HCT116 (cell line): ENCODE results near the gene MRPL49. TPM values are rescaled to one million over a fixed set of nuclear protein-coding genes. Genes with fewer than 3 reads are reported as not detected.

Experiments used
- ATAC-seq: fragments of 200-7000 bp; cut with Tn5 transposase; 2 replicates; pipeline ENCODE4 v1.9.1; 2020; ENCODE audit warnings: mild to moderate bottlenecking, moderate library complexity
- BruUV-seq: library from RNA; stranded (reverse); fragments of 400-500 nt; replicated peaks from 2 replicates; lab custom pipeline; 2021; lab: Mats Ljungman, UMichigan
- CTCF ChIA-PET: fragments of 300-600 bp; sonication (Branson Sonifier 250); formaldehyde crosslinking; loops from one replicate; lab custom pipeline; 2021; ENCODE audit warnings: antibody characterized with exemption; lab: Charles Lee
- POLR2A ChIA-PET: fragments of 300-600, 350-600 bp; sonication (Branson Sonifier 250); formaldehyde crosslinking; loops from one replicate; lab custom pipeline; 2021; ENCODE audit warnings: antibody characterized with exemption; lab: Charles Lee
- RAD21 ChIA-PET, 2 experiments: fragments of 300-600 bp; sonication (Branson Sonifier 250); formaldehyde crosslinking; loops; one replicate each; lab custom pipeline; 2023; ENCODE audit warnings: low total read pairs in 2 of 2; ENCODE audit not compliant: uncharacterized antibody in 2 of 2, unreplicated experiment in 2 of 2, low non-redundant PET in 1 of 2; lab: Charles Lee
- DNase-seq: peaks from one replicate; pipeline ENCODE4 v3.0.0-alpha.2; 2010; ENCODE audit warnings: low read depth, low spot score
- H2AFZ ChIP-seq: fragments of 200-600 bp; shearing (Covaris generic), sonication (generic); 2 replicates; pipeline ENCODE4 v1.6.1; 2017; ENCODE audit warnings: low read depth, mixed run types, mixed read lengths, antibody characterized with exemption, low read length; ENCODE audit not compliant: poor library complexity, severe bottlenecking
- H3K27ac ChIP-seq: 2 replicates; pipeline ENCODE4 v1.5.1; 2012; ENCODE audit warnings: low read depth, low read length
- H3K27me3 ChIP-seq: fragments of 200-600 bp; sonication (generic); 2 replicates; pipeline ENCODE4 v1.6.1; 2016; ENCODE audit warnings: mixed run types, low read length, mixed read lengths; ENCODE audit not compliant: insufficient read depth
- H3K36me3 ChIP-seq, 2 experiments: fragments of 200-500 bp in 1 of 2; fragments of 200-600 bp in 1 of 2; sonication (Bioruptor generic) in 1 of 2; sonication (generic) in 1 of 2; 2 replicates each; pipeline versions ENCODE4 v1.5.1 to v1.6.1; 2014 to 2016; ENCODE audit warnings: low read length in 2 of 2, inconsistent platforms in 1 of 2, mixed read lengths in 1 of 2, mixed run types in 1 of 2; ENCODE audit not compliant: insufficient read depth in 2 of 2, control insufficient read depth in 1 of 2
- H3K4me1 ChIP-seq, 2 experiments: fragments of 200-600 bp in 1 of 2; sonication (generic) in 1 of 2; 2 replicates each; pipeline versions ENCODE4 v1.5.1 to v1.6.1; 2012 to 2017; ENCODE audit warnings: low read length in 2 of 2, inconsistent platforms in 1 of 2, mild to moderate bottlenecking in 1 of 2, mixed read lengths in 1 of 2, mixed run types in 1 of 2, moderate library complexity in 1 of 2; ENCODE audit not compliant: insufficient read depth in 2 of 2, control insufficient read depth in 1 of 2
- H3K4me2 ChIP-seq: fragments of 200-600 bp; sonication (generic); 2 replicates; pipeline ENCODE4 v1.6.1; 2017; ENCODE audit warnings: mixed run types, low read length, mixed read lengths
- H3K4me3 ChIP-seq, 2 experiments: fragments of 200-600 bp in 1 of 2; sonication (generic) in 1 of 2; replicated peaks in 1 of 2; 2 replicates each; pipeline ENCODE4 v1.5.1; 2011 to 2016; ENCODE audit warnings: low read length in 2 of 2, control low read depth in 1 of 2, low read depth in 1 of 2, mild to moderate bottlenecking in 1 of 2, mixed read lengths in 1 of 2, mixed run types in 1 of 2
- H3K79me2 ChIP-seq: fragments of 200-600 bp; sonication (generic); 2 replicates; pipeline ENCODE4 v1.6.1; 2017; ENCODE audit warnings: mild to moderate bottlenecking, mixed run types, low read length, moderate library complexity, mixed read lengths; ENCODE audit not compliant: insufficient read depth
- H3K9ac ChIP-seq: fragments of 200-600 bp; sonication (generic); 2 replicates; pipeline ENCODE4 v1.6.1; 2016; ENCODE audit warnings: low read length, mixed read lengths
- H3K9me2 ChIP-seq: fragments of 200-600 bp; sonication (generic), shearing (Covaris generic); 2 replicates; pipeline ENCODE4 v1.6.1; 2017; ENCODE audit warnings: mixed run types, mild to moderate bottlenecking, moderate library complexity; ENCODE audit not compliant: insufficient read depth
- H3K9me3 ChIP-seq, 2 experiments: fragments of 200-500 bp in 1 of 2; fragments of 200-600 bp in 1 of 2; sonication (Bioruptor generic) in 1 of 2; sonication (generic) in 1 of 2; 2 replicates each; pipeline ENCODE4 v1.6.1; 2014 to 2017; ENCODE audit warnings: low read length in 2 of 2, mixed read lengths in 2 of 2, inconsistent platforms in 1 of 2, low read depth in 1 of 2, mild to moderate bottlenecking in 1 of 2, mixed run types in 1 of 2, moderate library complexity in 1 of 2; ENCODE audit not compliant: control insufficient read depth in 1 of 2, insufficient read depth in 1 of 2
- H4K20me1 ChIP-seq: fragments of 200-600 bp; sonication (generic), shearing (Covaris generic); 2 replicates; pipeline ENCODE4 v1.6.1; 2017; ENCODE audit warnings: mixed run types, mild to moderate bottlenecking, moderate library complexity; ENCODE audit not compliant: insufficient read depth
- CBX3 ChIP-seq: IDR thresholded peaks from 2 replicates; pipeline ENCODE4 v1.6.1; 2012; ENCODE audit warnings: low read depth
- CEBPB ChIP-seq: IDR thresholded peaks from 2 replicates; pipeline ENCODE4 v1.6.1; 2012; ENCODE audit warnings: low read depth
- ELF1 ChIP-seq: IDR thresholded peaks from 2 replicates; pipeline ENCODE4 v1.6.1; 2012; ENCODE audit warnings: low read depth, borderline replicate concordance
- EZH2phosphoT487 ChIP-seq: fragments of 200-600 bp; IDR thresholded peaks from 2 replicates; pipeline ENCODE4 v1.6.1; 2018; ENCODE audit warnings: antibody characterized with exemption, borderline replicate concordance
- FOSL1 ChIP-seq: IDR thresholded peaks from 2 replicates; pipeline ENCODE4 v1.6.1; 2012; ENCODE audit warnings: low read depth
- JUND ChIP-seq: IDR thresholded peaks from 2 replicates; pipeline ENCODE4 v1.6.1; 2012
- MAX ChIP-seq: IDR thresholded peaks from 2 replicates; pipeline ENCODE4 v1.6.1; 2012
- RAD21 ChIP-seq: IDR thresholded peaks from 2 replicates; pipeline ENCODE4 v1.6.1; 2012; ENCODE audit warnings: low read depth, mild to moderate bottlenecking
- REST ChIP-seq: IDR thresholded peaks from 2 replicates; pipeline ENCODE4 v1.6.1; 2012; ENCODE audit warnings: low read depth
- SIN3A ChIP-seq: IDR thresholded peaks from 2 replicates; pipeline ENCODE4 v1.6.1; 2012; ENCODE audit warnings: low read depth
- SP1 ChIP-seq: IDR thresholded peaks from 2 replicates; pipeline ENCODE4 v1.6.1; 2012; ENCODE audit warnings: low read depth
- SRF ChIP-seq: IDR thresholded peaks from 2 replicates; pipeline ENCODE4 v1.6.1; 2012; ENCODE audit warnings: low read depth
- TCF7L2 ChIP-seq: IDR thresholded peaks from 2 replicates; pipeline ENCODE4 v1.7.0; 2011; ENCODE audit warnings: borderline replicate concordance, inconsistent platforms; ENCODE audit not compliant: insufficient read depth, insufficient read length; ENCODE audit errors: extremely low read depth
- YY1 ChIP-seq: IDR thresholded peaks from 2 replicates; pipeline ENCODE4 v1.6.1; 2011; ENCODE audit warnings: low read length, low read depth, moderate library complexity, mild to moderate bottlenecking; ENCODE audit not compliant: insufficient replicate concordance; ENCODE audit errors: extremely low read depth
- intact Hi-C: fragments of 100-400 bp; cut with micrococcal nuclease; formaldehyde crosslinking; loops from 2 replicates; pipeline ENCODE4 v1.10.0; 2022
- total RNA-seq: library from RNA; stranded (reverse); gene quantifications from one replicate; pipeline ENCODE4 v1.2.1, GENCODE V29; 2021; ENCODE audit not compliant: unreplicated experiment

MRPL49 gene
- total RNA-seq, 1 experiment from 2014 or later: 77.5 TPM

GRCh38 chr11:65086809-65087208 is 35.3 kb upstream of the MRPL49 start:
- Histone ChIP-seq H3K79me2 (peaks cover 26% of the 10 kb centered on the region), H3K27ac (no peak overlapping the region), H3K4me3 (no peak overlapping the region), H3K9me2 (no peaks in the 10 kb centered on the region), H3K27me3 (no peaks in the 10 kb centered on the region), H3K4me1 (peaks cover 7 to 20% of the 10 kb centered on the region in 2 experiments; a peak in 3 of 4 replicates), H3K36me3 (peaks cover 0 to 22% of the 10 kb centered on the region in 2 experiments; a peak in 1 of 4 replicates), H4K20me1 (no peaks in the 10 kb centered on the region), H3K9me3 (no peaks in the 10 kb centered on the region), H2AFZ (no peak overlapping the region), H3K9ac (no peak overlapping the region), H3K4me2 (no peak overlapping the region)
- TF ChIP-seq TCF7L2 (no peak), SP1 (no peak), SIN3A (no peak), CEBPB (no peak), RAD21 (no peak), EZH2phosphoT487 (no peak), YY1 (no peak), JUND (no peak), FOSL1 (no peak), CBX3 (no peak), ELF1 (no peak)
- ChIA-PET POLR2A (no interaction called here), CTCF (no interaction called here), RAD21 (no interaction called here)
- no peak for DNase-seq
- intact Hi-C loops: no loop called here
- no TSS peak for BruUV-seq
- no peak for ATAC-seq

- no peaks in the 10 kb centered on the region for H3K9me3 ChIP-seq
- peaks cover 7 to 16% of the 10 kb centered on the region in 2 experiments; a peak in 3 of 4 replicates for H3K4me1 ChIP-seq
- POLR2A ChIA-PET: no interaction called here
- RAD21 ChIA-PET: no interaction called here
- intact Hi-C loops: no loop called here
- no peaks in the 10 kb centered on the region for H3K9me2 ChIP-seq
- H2AFZ ChIP-seq: no peak overlapping the region
- no peaks in the 10 kb centered on the region for H4K20me1 ChIP-seq
- H3K27ac ChIP-seq: no peak overlapping the region
- no peaks in the 10 kb centered on the region for H3K27me3 ChIP-seq
- DNase-seq: no peak
- no peak overlapping the region for H3K4me2 ChIP-seq
- ATAC-seq: no peak
- H3K36me3 ChIP-seq: peaks cover 0 to 18% of the 10 kb centered on the region in 2 experiments; a peak in 1 of 4 replicates
- no TSS peak for BruUV-seq
- H3K9ac ChIP-seq: no peak overlapping the region
- no peak for TF ChIP-seq REST
- no peak for TF ChIP-seq SRF
- no peak for TF ChIP-seq MAX
- no peak for TF ChIP-seq JUND
- H3K79me2 ChIP-seq: peaks cover 22% of the 10 kb centered on the region
- CTCF ChIA-PET: no interaction called here
- H3K4me3 ChIP-seq: no peak overlapping the region
Observed at GRCh38 chr11:65087216-65087615, 34.9 kb upstream of the MRPL49 start.
